GM12878 (cell line): Measurements from ENCODE around the gene GIPC3. TPM values are rescaled to one million over a fixed set of nuclear protein-coding genes. Genes with fewer than 3 reads are reported as not detected.

Experiments used
- ATAC-seq: fragments of 200-7000 bp; cut with Tn5 transposase; 3 replicates; pipeline ENCODE4 v1.9.1; 2020; ENCODE audit warnings: mild to moderate bottlenecking, moderate library complexity
- BruUV-seq: library from RNA; stranded (reverse); fragments of 400-500 nt; replicated peaks from 2 replicates; lab custom pipeline; 2021; lab: Mats Ljungman, UMichigan
- CTCF ChIA-PET: fragments of 300-600 bp; sonication (Branson Sonifier 250); formaldehyde crosslinking; extraction: SDS; loops from one replicate; lab custom pipeline; 2021; ENCODE audit warnings: inconsistent platforms; lab: Yijun Ruan, JAX
- POLR2A ChIA-PET: fragments of 350-600 bp; formaldehyde crosslinking; extraction: SDS; loops from one replicate; lab custom pipeline; 2021; ENCODE audit warnings: inconsistent platforms; lab: Charles Lee
- RAD21 ChIA-PET: fragments of 300-600 bp; sonication (Branson Sonifier 250); formaldehyde crosslinking; loops from one replicate; lab custom pipeline; 2023; ENCODE audit warnings: antibody characterized with exemption; ENCODE audit not compliant: unreplicated experiment; lab: Charles Lee
- SMC1A ChIA-PET: fragments of 300-600 bp; sonication (Branson Sonifier 250); formaldehyde crosslinking; loops from one replicate; lab custom pipeline; 2023; ENCODE audit not compliant: unreplicated experiment, uncharacterized antibody; lab: Charles Lee
- DNase-seq: peaks from one replicate; pipeline ENCODE4 v3.0.0-alpha.2; 2011; ENCODE audit warnings: low read depth, low spot score
- FAIRE-seq: peaks from 3 replicates; lab custom pipeline; 2011; peaks lifted over from hg19 to GRCh38; lab: Jason Lieb, UNC
- H2AFZ ChIP-seq: 2 replicates; pipeline ENCODE4 v1.6.0; 2011; ENCODE audit warnings: low read depth, low read length, control low read depth; ENCODE audit not compliant: control insufficient read depth
- H3K27ac ChIP-seq: 2 replicates; pipeline ENCODE4 v1.5.1; 2011; ENCODE audit warnings: control low read depth; ENCODE audit not compliant: control insufficient read depth, insufficient read depth
- H3K27me3 ChIP-seq, 2 experiments: replicated peaks in 1 of 2; 2 replicates each; pipeline versions ENCODE4 v1.6.0 to v1.6.1; 2011; ENCODE audit warnings: low read length in 1 of 2; ENCODE audit not compliant: control insufficient read depth in 2 of 2, insufficient read depth in 2 of 2
- H3K36me3 ChIP-seq, 2 experiments: 2 replicates each; pipeline ENCODE4 v1.5.1; 2011; ENCODE audit warnings: low read length in 1 of 2; ENCODE audit not compliant: control insufficient read depth in 2 of 2, insufficient read depth in 2 of 2
- H3K4me1 ChIP-seq: 2 replicates; pipeline ENCODE4 v1.6.1; 2011; ENCODE audit warnings: mild to moderate bottlenecking, low read length, moderate library complexity, mixed read lengths; ENCODE audit not compliant: control insufficient read depth, insufficient read depth
- H3K4me2 ChIP-seq: 2 replicates; pipeline ENCODE4 v1.6.0; 2011; ENCODE audit warnings: control low read depth; ENCODE audit not compliant: control insufficient read depth, insufficient read depth
- H3K4me3 ChIP-seq: fragments of 200-600 bp; sonication (generic); 2 replicates; pipeline ENCODE4 v1.5.1; 2016
- H3K79me2 ChIP-seq: 2 replicates; pipeline ENCODE4 v1.6.0; 2011; ENCODE audit warnings: low read length; ENCODE audit not compliant: control insufficient read depth, insufficient read depth
- H3K9ac ChIP-seq: 2 replicates; pipeline ENCODE4 v1.8.0; 2011; ENCODE audit warnings: low read length, control low read depth, mixed read lengths; ENCODE audit not compliant: control insufficient read depth, insufficient read depth
- H3K9me3 ChIP-seq: replicated peaks from 3 replicates; pipeline ENCODE4 v1.5.1; 2011; ENCODE audit warnings: mild to moderate bottlenecking, low read length; ENCODE audit not compliant: control insufficient read depth, insufficient read depth
- H4K20me1 ChIP-seq: 2 replicates; pipeline ENCODE4 v1.6.0; 2011; ENCODE audit not compliant: control insufficient read depth, insufficient read depth
- ATF7 ChIP-seq: fragments of 450-650 bp; IDR thresholded peaks from 2 replicates; pipeline ENCODE4 v1.6.1; 2016; ENCODE audit warnings: low read depth, mild to moderate bottlenecking
- BCLAF1 ChIP-seq: fragments of 450-650 bp; IDR thresholded peaks from 2 replicates; pipeline ENCODE4 v1.6.1; 2017; ENCODE audit warnings: antibody characterized with exemption, mild to moderate bottlenecking, moderate library complexity
- ESRRA ChIP-seq: IDR thresholded peaks from 2 replicates; pipeline ENCODE4 v1.6.1; 2012; ENCODE audit warnings: mild to moderate bottlenecking, low read length, improper control_type of control experiment
- KLF5 ChIP-seq: fragments of 450-650 bp; IDR thresholded peaks from 2 replicates; pipeline ENCODE4 v1.6.1; 2014; ENCODE audit warnings: mild to moderate bottlenecking; ENCODE audit not compliant: partially characterized antibody
- NR2F1 ChIP-seq: fragments of 450-650 bp; conservative IDR thresholded peaks from 2 replicates; pipeline ENCODE4 v1.6.1; 2017; ENCODE audit warnings: mild to moderate bottlenecking
- RCOR1 ChIP-seq: conservative IDR thresholded peaks from 2 replicates; pipeline ENCODE4 v1.6.1; 2012; ENCODE audit warnings: low read depth, low read length, improper control_type of control experiment
- SMC3 ChIP-seq: IDR thresholded peaks from 2 replicates; pipeline ENCODE4 v1.6.1; 2011; ENCODE audit warnings: low read length, improper control_type of control experiment, borderline replicate concordance
- STAT1 ChIP-seq: fragments of 450-650 bp; conservative IDR thresholded peaks from 2 replicates; pipeline ENCODE4 v1.6.1; 2014; ENCODE audit warnings: antibody characterized with exemption, mild to moderate bottlenecking
- WGBS: methylation state at CpG from one replicate; pipeline ENCODE4 v1.1.6; 2016; ENCODE audit warnings: low lambda C conversion rate; ENCODE audit not compliant: insufficient replicate concordance, insufficient coverage; ENCODE audit errors: missing lambda C conversion rate; 5-methylcytosine and 5-hydroxymethylcytosine counted together
- in situ Hi-C: fragments of 300-500 bp; cut with MboI; formaldehyde crosslinking; loops from 9 replicates; pipeline ENCODE4 v1.14.3; 2018; ENCODE audit warnings: mixed read lengths
- intact Hi-C: fragments of 100-400 bp; cut with micrococcal nuclease; formaldehyde crosslinking; loops from one replicate; pipeline ENCODE4 v1.14.2; 2022; ENCODE audit not compliant: unreplicated experiment
- polyA plus RNA-seq, 11 experiments: library from polyadenylated mRNA; depleted of rRNA in 4 of 11; unstranded in 6 of 11; stranded (reverse) in 5 of 11; fragments of >200 nt; fragmentation: Nextera tagmentation in 4 of 11; fragmentation: Illumina TruSeq in 1 of 11; extraction: Ambion mirVana in 4 of 11; extraction: Trizol in 1 of 11; gene quantifications; 1 replicate in 1 of 11; 2 replicates in 10 of 11; pipeline versions ENCODE4 v1.2.1 to v1.2.3, GENCODE V29; 2011 to 2016; ENCODE audit warnings: inconsistent platforms in 2 of 11, missing spikeins in 2 of 11, low read depth in 1 of 11
- total RNA-seq, 4 experiments: library from RNA; depleted of rRNA in 3 of 4; stranded (reverse); fragments of >200 nt in 3 of 4; fragmentation: Illumina TruSeq in 1 of 4; extraction: Trizol in 1 of 4; gene quantifications; 2 replicates each; pipeline versions ENCODE4 v1.2.1 to v1.2.3, GENCODE V29; 2013 to 2021
- TF ChIP-seq, protein P1 (sequence below): fragments of 450-650 bp; IDR thresholded peaks from 2 replicates; pipeline ENCODE4 v1.6.1; 2017; ENCODE audit warnings: mild to moderate bottlenecking

GIPC3 gene
- total and polyA plus RNA-seq, 10 of the 15 experiments (the other 5 are each of a cell fraction or from before 2014, with no cell fraction given): not detected

GRCh38 chr19:3591876-3592613 lies 6.8 kb downstream of the GIPC3 start (continued):
- TF ChIP-seq KLF5 (no peak), ESRRA (no peak), NR2F1 (no peak), STAT1 (no peak), ATF7 (no peak), BCLAF1 (no peak)
- TF ChIP-seq, protein P1, sequence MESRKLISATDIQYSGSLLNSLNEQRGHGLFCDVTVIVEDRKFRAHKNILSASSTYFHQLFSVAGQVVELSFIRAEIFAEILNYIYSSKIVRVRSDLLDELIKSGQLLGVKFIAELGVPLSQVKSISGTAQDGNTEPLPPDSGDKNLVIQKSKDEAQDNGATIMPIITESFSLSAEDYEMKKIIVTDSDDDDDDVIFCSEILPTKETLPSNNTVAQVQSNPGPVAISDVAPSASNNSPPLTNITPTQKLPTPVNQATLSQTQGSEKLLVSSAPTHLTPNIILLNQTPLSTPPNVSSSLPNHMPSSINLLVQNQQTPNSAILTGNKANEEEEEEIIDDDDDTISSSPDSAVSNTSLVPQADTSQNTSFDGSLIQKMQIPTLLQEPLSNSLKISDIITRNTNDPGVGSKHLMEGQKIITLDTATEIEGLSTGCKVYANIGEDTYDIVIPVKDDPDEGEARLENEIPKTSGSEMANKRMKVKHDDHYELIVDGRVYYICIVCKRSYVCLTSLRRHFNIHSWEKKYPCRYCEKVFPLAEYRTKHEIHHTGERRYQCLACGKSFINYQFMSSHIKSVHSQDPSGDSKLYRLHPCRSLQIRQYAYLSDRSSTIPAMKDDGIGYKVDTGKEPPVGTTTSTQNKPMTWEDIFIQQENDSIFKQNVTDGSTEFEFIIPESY: no peak

DNA sequence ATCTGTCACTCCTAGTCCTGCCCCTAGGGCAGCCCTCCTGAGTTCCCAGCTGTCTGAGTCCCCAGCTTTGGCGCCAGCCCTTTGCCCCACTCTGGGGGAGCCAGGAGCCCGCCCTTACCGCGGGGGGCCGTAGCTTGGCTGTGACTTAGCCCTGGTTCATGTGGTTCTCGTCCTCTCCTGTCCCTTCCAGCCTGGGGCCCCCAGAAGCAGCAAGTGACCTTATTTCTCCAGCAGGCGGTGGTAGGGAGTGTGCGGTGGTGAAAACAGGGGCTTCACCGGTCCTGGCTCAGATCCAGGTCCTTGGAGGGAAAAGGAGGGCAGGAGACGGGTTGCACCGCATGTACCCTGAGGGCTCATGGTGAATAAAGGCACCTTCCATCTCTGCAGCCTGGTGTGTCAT lies 7.9 kb downstream of the GIPC3 start:
- H3K4me1 ChIP-seq: no peaks in the 10 kb centered on the region
- no peak overlapping the region for H3K4me2 ChIP-seq
- no TSS peak for BruUV-seq
- no peak for ATAC-seq
- ChIA-PET RAD21 (no interaction called here), CTCF (interaction anchor here (1.3 kb wide), 2 partner anchors 9 to 30 kb away, joined by 3 to 4 read pairs; no protein-coding TSS in a partner anchor), SMC1A (no interaction called here), POLR2A (no interaction called here)
- 23% methylated on average over 11 of the region's 11 CpGs for WGBS
- H3K4me3 ChIP-seq: no peak overlapping the region
- H2AFZ ChIP-seq: no peak overlapping the region
- no peaks in the 10 kb centered on the region for H3K27me3 ChIP-seq
- H4K20me1 ChIP-seq: no peaks in the 10 kb centered on the region
- no peak overlapping the region for H3K9ac ChIP-seq
- in situ Hi-C loops (no loop called here), intact Hi-C loops (no loop called here)
- no peak overlapping the region for H3K27ac ChIP-seq
- no peak for DNase-seq
- no peak for TF ChIP-seq SMC3
- no peak for TF ChIP-seq RCOR1
- H3K36me3 ChIP-seq: no peaks in the 10 kb centered on the region
- H3K79me2 ChIP-seq: no peaks in the 10 kb centered on the region
- peaks cover 2% of the 10 kb centered on the region; the same call in 1 of the 3 replicates for H3K9me3 ChIP-seq
- FAIRE-seq: no peak
